Colonic mucosa (tissue), 4 donors: ENCODE measurements around the gene C19orf85. TPM values are rescaled to one million over a fixed set of nuclear protein-coding genes. Genes with fewer than 3 reads are reported as not detected.

Experiments used
- DNase-seq: peaks from one replicate; pipeline ENCODE4 v3.0.0-alpha.2; 2020
- H3K27ac ChIP-seq: fragments of 200-600 bp; one replicate; pipeline ENCODE4 v1.8.0; 2021
- H3K27me3 ChIP-seq: fragments of 200-600 bp; one replicate; pipeline ENCODE4 v1.8.0; 2021
- H3K36me3 ChIP-seq: fragments of 200-600 bp; one replicate; pipeline ENCODE4 v1.8.0; 2021
- H3K4me1 ChIP-seq: fragments of 200-600 bp; one replicate; pipeline ENCODE4 v1.8.0; 2021; ENCODE audit warnings: mild to moderate bottlenecking
- H3K4me3 ChIP-seq: fragments of 200-600 bp; one replicate; pipeline ENCODE4 v1.8.0; 2021
- H3K9ac ChIP-seq, 2 donors: one replicate each; pipeline ENCODE4 v1.7.0; 2013; ENCODE audit warnings: control low read depth in 2 of 2, low read depth in 2 of 2, low read length in 2 of 2
- H3K9me3 ChIP-seq: fragments of 200-600 bp; one replicate; pipeline ENCODE4 v1.8.0; 2021
- intact Hi-C: fragments of 100-400 bp; cut with DNase I; formaldehyde crosslinking; loops from one replicate; pipeline ENCODE4 v1.14.1; 2022
- total RNA-seq, 2 donors: library from RNA; stranded (reverse); fragmentation: NEBNext Ultra II Directional in 1 of 2; extraction: Animal tissue kit (Norgen Biotek cat#: 25700) in 1 of 2; gene quantifications; one replicate each; pipeline ENCODE4 v1.2.1, GENCODE V29; 2021
- TF ChIP-seq, protein P1 (sequence below): fragments of 200-600 bp; IDR thresholded peaks from one replicate; pipeline ENCODE4 v1.8.0; 2022; ENCODE audit warnings: antibody characterized with exemption, mild to moderate bottlenecking
- donor health status: healthy.
- donor health status: DM: no; HTN: no; CAD: no.
- donor health status: DM: no; HTN: no; CAD: no.

C19orf85 gene
- total RNA-seq, 2 donors from 2014 or later, result not detected

DNA sequence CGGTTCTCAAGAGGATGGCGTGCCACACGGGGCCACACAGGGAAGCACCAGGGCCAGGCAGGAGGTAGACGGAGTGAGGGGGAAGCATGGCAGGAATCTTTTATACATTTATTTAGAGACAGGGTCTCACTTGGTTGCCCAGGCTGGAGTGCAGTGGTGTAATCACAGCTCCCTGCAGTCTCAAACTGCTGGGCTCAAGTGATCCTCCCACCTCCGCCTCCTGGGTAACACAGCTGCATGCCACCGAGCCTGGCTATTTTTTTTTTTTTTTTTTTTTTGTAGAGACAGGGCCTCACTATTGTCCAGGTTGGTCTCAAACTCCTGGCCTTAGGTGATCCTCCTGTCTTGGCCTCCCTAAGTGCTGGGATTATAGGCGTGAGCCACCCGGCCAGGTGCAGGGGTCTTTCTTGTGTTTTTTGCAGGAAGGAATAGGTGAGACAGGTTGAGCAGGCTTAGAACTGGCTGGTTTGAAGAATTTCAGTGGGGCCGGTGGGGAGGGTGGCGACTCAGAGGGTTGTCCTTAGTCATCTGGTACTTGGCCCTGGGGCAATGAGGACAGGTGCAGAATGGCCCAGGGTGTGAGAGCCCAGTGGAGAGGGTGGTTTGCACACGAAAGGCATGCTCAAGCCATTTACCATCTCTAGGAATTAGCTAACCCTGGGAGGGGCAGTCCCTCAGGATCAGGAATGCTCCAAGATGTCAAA is 31.2 kb upstream of the C19orf85 start:
- no peak for DNase-seq
- intact Hi-C loops, result no loop called here

DNA sequence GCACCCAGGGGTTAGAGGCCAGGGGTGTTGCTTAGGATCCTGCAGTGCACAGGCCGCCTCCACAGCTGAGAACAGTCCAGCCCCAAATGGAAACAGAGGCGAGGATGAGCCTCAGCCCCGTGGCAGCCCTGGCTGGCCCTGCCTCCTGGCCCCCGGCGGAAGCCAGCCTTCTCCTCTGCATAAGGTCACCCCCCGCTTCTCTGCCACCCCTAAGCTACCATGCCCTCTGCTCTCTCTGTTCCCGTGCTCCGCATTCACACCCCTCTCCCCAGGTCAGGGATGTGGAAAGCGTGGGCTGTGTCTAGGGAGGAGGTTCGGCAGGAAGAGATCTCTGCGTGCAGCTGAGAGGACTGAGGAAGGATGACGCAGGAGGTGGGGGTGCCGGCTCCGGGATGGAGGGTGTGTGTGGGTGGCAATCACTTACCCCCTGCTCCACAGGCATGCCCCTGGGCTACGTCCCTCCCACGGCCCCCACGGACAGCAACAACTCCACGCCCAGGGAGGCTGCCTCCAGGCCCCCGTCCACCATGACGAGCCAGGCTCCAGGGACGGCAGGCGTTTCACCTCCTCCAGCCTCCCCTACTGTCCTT is 29.7 kb upstream of the C19orf85 start:
- H3K4me3 ChIP-seq, result peak overlapping the region; percentile 3
- no peak for DNase-seq

More for the DNA sequence above, 31.2 kb upstream of the C19orf85 start:
- no peaks in the 10 kb centered on the region for H3K9me3 ChIP-seq
- H3K27ac ChIP-seq, result no peak overlapping the region
- TF ChIP-seq, protein P1, sequence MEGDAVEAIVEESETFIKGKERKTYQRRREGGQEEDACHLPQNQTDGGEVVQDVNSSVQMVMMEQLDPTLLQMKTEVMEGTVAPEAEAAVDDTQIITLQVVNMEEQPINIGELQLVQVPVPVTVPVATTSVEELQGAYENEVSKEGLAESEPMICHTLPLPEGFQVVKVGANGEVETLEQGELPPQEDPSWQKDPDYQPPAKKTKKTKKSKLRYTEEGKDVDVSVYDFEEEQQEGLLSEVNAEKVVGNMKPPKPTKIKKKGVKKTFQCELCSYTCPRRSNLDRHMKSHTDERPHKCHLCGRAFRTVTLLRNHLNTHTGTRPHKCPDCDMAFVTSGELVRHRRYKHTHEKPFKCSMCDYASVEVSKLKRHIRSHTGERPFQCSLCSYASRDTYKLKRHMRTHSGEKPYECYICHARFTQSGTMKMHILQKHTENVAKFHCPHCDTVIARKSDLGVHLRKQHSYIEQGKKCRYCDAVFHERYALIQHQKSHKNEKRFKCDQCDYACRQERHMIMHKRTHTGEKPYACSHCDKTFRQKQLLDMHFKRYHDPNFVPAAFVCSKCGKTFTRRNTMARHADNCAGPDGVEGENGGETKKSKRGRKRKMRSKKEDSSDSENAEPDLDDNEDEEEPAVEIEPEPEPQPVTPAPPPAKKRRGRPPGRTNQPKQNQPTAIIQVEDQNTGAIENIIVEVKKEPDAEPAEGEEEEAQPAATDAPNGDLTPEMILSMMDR, result no peak
- no peak overlapping the region for H3K9ac ChIP-seq
- no peaks in the 10 kb centered on the region for H3K36me3 ChIP-seq
- H3K4me1 ChIP-seq, result no peaks in the 10 kb centered on the region
- H3K4me3 ChIP-seq, result no peak overlapping the region
- no peaks in the 10 kb centered on the region for H3K27me3 ChIP-seq

DNA sequence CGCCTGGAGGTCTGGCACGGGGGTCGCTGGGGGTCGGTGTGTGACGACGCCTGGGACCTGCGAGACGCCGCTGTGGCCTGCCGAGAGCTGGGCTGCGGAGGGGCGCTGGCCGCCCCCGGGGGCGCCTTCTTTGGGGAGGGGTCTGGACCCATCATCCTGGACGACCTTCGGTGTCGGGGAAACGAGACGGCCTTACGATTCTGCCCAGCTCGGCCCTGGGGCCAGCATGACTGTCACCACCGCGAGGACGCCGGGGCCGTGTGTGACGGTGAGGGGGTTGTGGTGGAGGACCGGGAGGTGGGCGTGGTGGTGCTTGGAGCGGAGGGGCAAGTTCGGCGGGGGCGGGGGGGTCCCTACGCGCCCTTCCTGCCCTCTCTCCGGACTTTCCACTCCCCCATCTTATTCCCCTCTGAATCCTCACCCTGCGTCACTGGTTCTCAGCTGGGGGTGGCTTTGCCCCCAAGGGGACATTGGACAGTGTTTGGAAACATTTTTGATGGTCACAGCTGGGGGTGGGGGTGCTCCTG is 29.2 kb upstream of the C19orf85 start:
- no peaks in the 10 kb centered on the region for H3K4me1 ChIP-seq
- no peak overlapping the region for H3K4me3 ChIP-seq
- no peak for DNase-seq

More for the DNA sequence above, 29.7 kb upstream of the C19orf85 start:
- no peaks in the 10 kb centered on the region for H3K4me1 ChIP-seq
- H3K9me3 ChIP-seq, result no peaks in the 10 kb centered on the region
- peak overlapping the region; percentile 19 to 60 for H3K9ac ChIP-seq
- TF ChIP-seq, protein P1, result no peak
- intact Hi-C loops, result no loop called here
- H3K27ac ChIP-seq, result peak overlapping the region; percentile 50
- no peaks in the 10 kb centered on the region for H3K27me3 ChIP-seq
- no peaks in the 10 kb centered on the region for H3K36me3 ChIP-seq

DNA sequence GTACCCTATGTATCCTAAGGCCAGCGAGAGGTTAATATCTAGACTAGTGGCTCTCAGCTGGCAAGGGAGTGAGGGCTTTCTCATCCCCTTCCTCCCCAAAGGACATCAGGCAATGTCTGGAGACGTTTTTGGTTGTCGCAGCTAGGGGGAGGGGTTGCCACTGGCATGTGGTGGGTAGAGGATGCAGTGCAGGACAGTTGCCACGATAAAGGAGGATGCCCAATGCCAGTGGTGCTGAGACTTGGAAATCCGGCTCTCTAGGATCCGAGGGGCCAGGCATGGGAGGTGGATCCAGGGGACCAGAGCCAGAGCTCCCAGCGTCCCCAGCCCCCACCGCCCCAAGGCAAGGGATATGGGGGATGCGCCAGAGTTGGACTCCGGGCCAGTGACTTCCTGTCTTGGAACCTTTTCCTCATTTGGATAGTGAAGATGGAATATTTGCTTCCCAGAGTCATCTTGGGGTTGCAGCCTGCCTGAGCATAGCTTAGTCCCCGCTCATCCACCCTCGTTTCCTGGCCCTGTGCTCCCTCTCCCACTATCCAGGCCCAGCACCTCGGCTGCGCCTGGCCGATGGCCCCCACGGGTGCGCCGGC is 28.6 kb upstream of the C19orf85 start:
- no peak for DNase-seq
- H3K27me3 ChIP-seq, result no peaks in the 10 kb centered on the region
- H3K4me1 ChIP-seq, result no peaks in the 10 kb centered on the region
- intact Hi-C loops, result no loop called here
- no peak overlapping the region for H3K4me3 ChIP-seq
- H3K9ac ChIP-seq, result peak overlapping the region in 1 of 2 donors; percentile 43
- H3K9me3 ChIP-seq, result no peaks in the 10 kb centered on the region
- TF ChIP-seq, protein P1, result no peak
- H3K27ac ChIP-seq, result no peak overlapping the region
- no peaks in the 10 kb centered on the region for H3K36me3 ChIP-seq

More for the DNA sequence above, 29.2 kb upstream of the C19orf85 start:
- TF ChIP-seq, protein P1, result no peak
- Histone ChIP-seq H3K9ac (peak overlapping the region in 1 of 2 donors; percentile 60), H3K27ac (no peak overlapping the region), H3K9me3 (no peaks in the 10 kb centered on the region), H3K27me3 (no peaks in the 10 kb centered on the region), H3K36me3 (no peaks in the 10 kb centered on the region)
- intact Hi-C loops, result no loop called here

DNA sequence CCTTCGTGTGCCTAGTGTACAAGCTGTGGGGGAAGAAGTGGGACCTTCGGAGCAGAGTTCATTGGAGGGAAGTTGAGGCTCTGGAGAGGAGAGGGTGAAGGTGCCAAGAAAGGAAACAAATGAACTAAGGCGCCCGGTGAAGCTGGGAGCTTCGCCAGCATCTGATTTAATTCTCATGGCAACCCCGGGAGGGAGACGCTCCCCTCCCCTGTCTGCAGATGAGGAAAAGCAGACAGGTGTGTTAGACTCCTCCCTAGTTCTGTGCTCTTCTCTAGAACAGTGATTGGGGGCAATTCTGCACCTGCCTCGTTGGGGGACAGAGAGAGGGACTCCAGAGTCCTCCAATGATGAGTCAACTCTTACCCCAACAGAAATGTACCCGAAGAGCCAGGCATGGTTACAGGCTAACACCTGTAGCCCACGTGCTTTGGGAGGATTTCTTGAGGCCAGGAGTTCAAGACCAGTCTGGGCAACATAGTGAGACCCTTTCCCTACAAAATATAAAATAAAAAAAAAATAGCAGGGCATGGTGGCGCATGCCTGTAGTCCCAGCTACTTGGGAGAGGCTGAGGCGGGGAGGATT is 27.9 kb upstream of the C19orf85 start:
- H3K27ac ChIP-seq, result no peak overlapping the region
- H3K9ac ChIP-seq, result no peak overlapping the region
- H3K36me3 ChIP-seq, result no peaks in the 10 kb centered on the region
- DNase-seq, result no peak
- no peaks in the 10 kb centered on the region for H3K27me3 ChIP-seq
- no peaks in the 10 kb centered on the region for H3K4me1 ChIP-seq
- TF ChIP-seq, protein P1, result no peak
- H3K4me3 ChIP-seq, result no peak overlapping the region
- no peaks in the 10 kb centered on the region for H3K9me3 ChIP-seq
- intact Hi-C loops, result no loop called here
